ENCODE data around the gene KANSL1. TPM values are rescaled to one million over a fixed set of nuclear protein-coding genes. Genes with fewer than 3 reads are reported as not detected.
"Not testable (repeated sequence)": the region's sequence is repeated elsewhere in the genome, so short reads cannot be mapped to it uniquely, and the experiment has no call there.

Gene KANSL1
- total RNA-seq, 2 donors from 2014 or later, result 60.0 to 72.3 TPM

GRCh38 chr17:46184696-46185095 is 8.5 kb downstream of the KANSL1 start:
- Histone ChIP-seq H3K27me3 (no peaks in the 10 kb centered on the region), H3K9ac (ENCODE audit: low read depth in 2 of 2, low read length in 2 of 2) (no peak overlapping the region), H3K27ac (no peak overlapping the region), H3K4me3 (no peak overlapping the region), H3K9me3 (no peaks in the 10 kb centered on the region), H3K36me3 (no peaks in the 10 kb centered on the region), H3K4me1 (peaks cover 21% of the 10 kb centered on the region)
- DNase-seq, result no peak
- no peak for TF ChIP-seq CTCF (IDR thresholded peaks at IDR 0.05)
- intact Hi-C loops (cut with DNase I), result loop anchor here (5.0 to 10.0 kb wide), 2 partner anchors 60 to 137 kb away; no protein-coding TSS in a partner anchor

GRCh38 chr17:46183383-46183782 is 9.8 kb downstream of the KANSL1 start:
- not testable (repeated sequence) for H3K36me3 ChIP-seq; H3K9ac ChIP-seq (ENCODE audit: low read depth in 2 of 2, low read length in 2 of 2); DNase-seq; H3K27me3 ChIP-seq; H3K9me3 ChIP-seq; H3K4me3 ChIP-seq; H3K27ac ChIP-seq
- intact Hi-C loops (cut with DNase I), result loop anchor here (10.0 kb wide), 1 partner anchor 59 kb away; no protein-coding TSS in a partner anchor
- H3K4me1 ChIP-seq, result peaks cover 17% of the 10 kb centered on the region

- Histone ChIP-seq H3K4me3 (no peak overlapping the region), H3K4me1 (peaks cover 13% of the 10 kb centered on the region)
These were observed 10.3 kb downstream of the KANSL1 start for GRCh38 chr17:46182961-46183360.

GRCh38 chr17:46181940-46182339 is 11.3 kb downstream of the KANSL1 start:
- no peak overlapping the region for H3K9ac ChIP-seq (ENCODE audit: low read depth in 2 of 2, low read length in 2 of 2)
- H3K9me3 ChIP-seq, result no peaks in the 10 kb centered on the region
- TF ChIP-seq CTCF (IDR thresholded peaks at IDR 0.05), result no peak
- no peaks in the 10 kb centered on the region for H3K36me3 ChIP-seq
- no peak overlapping the region for H3K4me3 ChIP-seq
- H3K4me1 ChIP-seq, result peaks cover 4% of the 10 kb centered on the region
- DNase-seq, result no peak
- intact Hi-C loops (cut with DNase I), result loop anchor here (10.0 kb wide), 1 partner anchor 57 kb away; no protein-coding TSS in a partner anchor
- no peaks in the 10 kb centered on the region for H3K27me3 ChIP-seq
- H3K27ac ChIP-seq, result no peak overlapping the region

More at GRCh38 chr17:46182961-46183360, 10.3 kb downstream of the KANSL1 start:
- no peak overlapping the region for H3K9ac ChIP-seq (ENCODE audit: low read depth in 2 of 2, low read length in 2 of 2)
- no peak for TF ChIP-seq CTCF (IDR thresholded peaks at IDR 0.05)
- no peaks in the 10 kb centered on the region for H3K36me3 ChIP-seq
- intact Hi-C loops (cut with DNase I), result loop anchor here (10.0 kb wide), 1 partner anchor 58 kb away; no protein-coding TSS in a partner anchor
- no peaks in the 10 kb centered on the region for H3K9me3 ChIP-seq
- no peak for DNase-seq
- no peak overlapping the region for H3K27ac ChIP-seq
- no peaks in the 10 kb centered on the region for H3K27me3 ChIP-seq

- H3K4me3 ChIP-seq, result not testable (repeated sequence)
These were observed 11.9 kb downstream of the KANSL1 start for GRCh38 chr17:46181316-46181715.

GRCh38 chr17:46180892-46181274 is 12.3 kb downstream of the KANSL1 start:
- Histone ChIP-seq H3K9ac (ENCODE audit: low read depth in 2 of 2, low read length in 2 of 2) (no peak overlapping the region), H3K27me3 (no peaks in the 10 kb centered on the region), H3K27ac (no peak overlapping the region), H3K9me3 (no peaks in the 10 kb centered on the region), H3K4me3 (no peak overlapping the region), H3K4me1 (no peaks in the 10 kb centered on the region), H3K36me3 (no peaks in the 10 kb centered on the region)
- no peak for DNase-seq
- no peak for TF ChIP-seq CTCF (IDR thresholded peaks at IDR 0.05)
- intact Hi-C loops (cut with DNase I), result loop anchor here (10.0 kb wide), 1 partner anchor 56 kb away; no protein-coding TSS in a partner anchor

More at GRCh38 chr17:46181316-46181715, 11.9 kb downstream of the KANSL1 start:
- H3K9me3 ChIP-seq; H3K9ac ChIP-seq (ENCODE audit: low read depth in 2 of 2, low read length in 2 of 2); DNase-seq; H3K27ac ChIP-seq; H3K36me3 ChIP-seq; H3K27me3 ChIP-seq; H3K4me1 ChIP-seq: not testable (repeated sequence)
- intact Hi-C loops (cut with DNase I), result loop anchor here (10.0 kb wide), 1 partner anchor 57 kb away; no protein-coding TSS in a partner anchor

GRCh38 chr17:46180185-46180891 is 12.9 kb downstream of the KANSL1 start:
- not testable (repeated sequence) for H3K4me1 ChIP-seq; H3K27me3 ChIP-seq; H3K9me3 ChIP-seq; H3K4me3 ChIP-seq; H3K36me3 ChIP-seq; H3K27ac ChIP-seq; H3K9ac ChIP-seq (ENCODE audit: low read depth in 2 of 2, low read length in 2 of 2); DNase-seq
- intact Hi-C loops (cut with DNase I), result loop anchor here (10.0 kb wide), 1 partner anchor 56 kb away; no protein-coding TSS in a partner anchor
